Vagina (tissue), 2 donors: ENCODE data around the gene ICOSLG.

Source experiments
- POLR2A ChIP-seq, 2 donors: fragments of 450-650 bp; IDR thresholded peaks; one replicate each; pipeline ENCODE4 v1.6.1; 2017; ENCODE audit warnings: antibody characterized with exemption in 2 of 2, mild to moderate bottlenecking in 2 of 2, moderate library complexity in 2 of 2
- TF ChIP-seq, protein P1 (sequence below), 3 experiments: fragments of 450-650 bp in 2 of 3; fragments of 200-600 bp in 1 of 3; sonication (generic) in 1 of 3; IDR thresholded peaks; one replicate each; pipeline ENCODE4 v1.5.1; 2017 to 2019; ENCODE audit warnings: antibody characterized with exemption in 3 of 3, mild to moderate bottlenecking in 2 of 3, moderate library complexity in 2 of 3

DNA sequence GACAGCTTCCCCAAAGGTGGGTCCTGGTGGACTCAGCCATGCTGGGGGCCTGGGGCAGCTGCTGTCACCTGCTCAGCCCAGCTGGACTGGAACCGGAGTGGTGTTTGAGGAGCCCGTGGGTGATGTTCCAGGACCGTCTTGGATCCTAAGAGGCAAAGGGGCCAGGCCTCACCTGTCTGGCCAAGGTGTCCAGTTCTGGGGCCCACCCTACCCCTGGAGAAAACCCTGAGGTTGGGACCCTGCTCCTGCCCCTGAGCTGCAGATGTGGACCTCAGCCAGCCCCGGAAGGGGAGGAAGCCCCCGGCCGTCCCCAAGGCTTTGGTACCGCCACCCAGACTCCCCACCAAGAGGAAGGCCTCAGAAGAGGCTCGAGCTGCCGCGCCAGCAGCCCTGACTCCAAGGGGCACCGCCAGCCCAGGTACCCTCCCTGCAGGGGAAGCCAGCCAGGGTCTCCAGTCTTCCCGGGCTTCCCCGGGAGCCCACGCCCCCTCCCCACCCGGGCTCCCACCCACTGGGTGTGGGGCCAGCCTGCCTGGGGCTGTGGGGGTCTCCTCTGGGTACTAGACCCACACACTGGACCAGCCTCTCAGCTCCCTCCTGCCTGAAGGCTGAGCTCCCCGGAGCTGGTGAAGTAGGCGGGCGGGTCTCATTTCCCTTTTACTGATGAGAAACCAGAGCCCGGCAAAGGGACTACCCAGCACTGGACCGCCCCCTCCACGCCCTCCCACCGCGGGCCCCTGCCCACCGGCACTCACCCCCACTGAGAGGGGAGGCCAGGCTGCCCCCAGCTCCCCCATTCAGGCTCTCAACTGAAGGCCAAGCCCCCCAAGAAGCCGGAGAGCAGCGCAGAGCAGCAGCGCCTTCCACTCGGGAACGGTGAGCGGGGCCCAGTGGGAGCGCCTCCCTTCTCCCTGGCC is 46.2 kb upstream of the ICOSLG start:
- no peak for TF ChIP-seq POLR2A (IDR thresholded peaks at IDR 0.05)
- TF ChIP-seq, protein P1, sequence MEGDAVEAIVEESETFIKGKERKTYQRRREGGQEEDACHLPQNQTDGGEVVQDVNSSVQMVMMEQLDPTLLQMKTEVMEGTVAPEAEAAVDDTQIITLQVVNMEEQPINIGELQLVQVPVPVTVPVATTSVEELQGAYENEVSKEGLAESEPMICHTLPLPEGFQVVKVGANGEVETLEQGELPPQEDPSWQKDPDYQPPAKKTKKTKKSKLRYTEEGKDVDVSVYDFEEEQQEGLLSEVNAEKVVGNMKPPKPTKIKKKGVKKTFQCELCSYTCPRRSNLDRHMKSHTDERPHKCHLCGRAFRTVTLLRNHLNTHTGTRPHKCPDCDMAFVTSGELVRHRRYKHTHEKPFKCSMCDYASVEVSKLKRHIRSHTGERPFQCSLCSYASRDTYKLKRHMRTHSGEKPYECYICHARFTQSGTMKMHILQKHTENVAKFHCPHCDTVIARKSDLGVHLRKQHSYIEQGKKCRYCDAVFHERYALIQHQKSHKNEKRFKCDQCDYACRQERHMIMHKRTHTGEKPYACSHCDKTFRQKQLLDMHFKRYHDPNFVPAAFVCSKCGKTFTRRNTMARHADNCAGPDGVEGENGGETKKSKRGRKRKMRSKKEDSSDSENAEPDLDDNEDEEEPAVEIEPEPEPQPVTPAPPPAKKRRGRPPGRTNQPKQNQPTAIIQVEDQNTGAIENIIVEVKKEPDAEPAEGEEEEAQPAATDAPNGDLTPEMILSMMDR (IDR thresholded peaks at IDR 0.05) = no peak
